Urinary bladder (tissue), 4 donors: ENCODE measurements around the gene SCUBE2. TPM values are rescaled to one million over a fixed set of nuclear protein-coding genes. Genes with fewer than 3 reads are reported as not detected.
"Not testable (repeated sequence)": the region's sequence is repeated elsewhere in the genome, so short reads cannot be mapped to it uniquely, and the experiment has no call there.

ENCODE experiments used
- DNase-seq: peaks from one replicate; pipeline ENCODE4 v3.0.0-alpha.2; 2015; ENCODE audit errors: extremely low spot score
- H3K27ac ChIP-seq: one replicate; pipeline ENCODE4 v1.5.1; 2013; ENCODE audit warnings: low read depth, mild to moderate bottlenecking, moderate library complexity
- H3K36me3 ChIP-seq: one replicate; pipeline ENCODE4 v1.6.1; 2013; ENCODE audit warnings: mild to moderate bottlenecking, moderate library complexity; ENCODE audit not compliant: insufficient read depth
- H3K4me1 ChIP-seq: one replicate; pipeline ENCODE4 v1.6.1; 2013; ENCODE audit warnings: mild to moderate bottlenecking, moderate library complexity; ENCODE audit not compliant: insufficient read depth
- H3K4me3 ChIP-seq: one replicate; pipeline ENCODE4 v1.5.1; 2013; ENCODE audit warnings: low read depth, low read length
- WGBS: extraction: QIAGEN DNeasy Blood & Tissue Kit; methylation state at CpG from one replicate; pipeline ENCODE4 v1.1.7; 2013; 5-methylcytosine and 5-hydroxymethylcytosine counted together
- polyA plus RNA-seq: library from polyadenylated mRNA; stranded (reverse); fragments of 200-250 nt; gene quantifications from one replicate; pipeline ENCODE4 v1.2.3, GENCODE V29; 2013
- small RNA-seq: library from RNA; depleted of rRNA; stranded (forward); fragments of <200 nt; gene quantifications from one replicate; pipeline ENCODE3, GENCODE V24; 2014
- total RNA-seq: library from RNA; depleted of rRNA; stranded (reverse); fragments of >200 nt; gene quantifications from one replicate; pipeline ENCODE4 v1.2.3, GENCODE V29; 2014
- donor health status: healthy with polysubstance abuse.
- donor health status: healthy.

Gene SCUBE2
- total and polyA plus RNA-seq, 2 donors: 24.5 to 121 TPM

DNA sequence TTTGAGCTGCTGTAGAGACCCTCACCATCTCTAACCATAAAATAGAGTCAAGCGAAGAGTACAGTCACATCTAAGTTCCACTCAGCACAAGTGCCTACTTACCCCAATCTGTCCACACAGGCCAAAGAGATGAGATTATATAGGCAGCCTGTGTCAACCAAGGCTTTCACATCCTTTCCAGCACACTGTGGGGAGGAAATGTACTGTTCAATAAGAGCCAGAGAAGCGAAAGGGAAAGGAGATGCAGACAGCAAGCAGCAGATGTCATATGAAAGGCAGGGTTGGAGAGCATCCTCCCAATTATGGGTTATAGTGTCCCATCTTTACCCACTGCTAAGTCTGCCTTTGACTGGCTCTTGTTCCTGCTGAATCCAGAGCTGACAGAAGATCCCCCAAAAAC, 104.0 kb downstream of the SCUBE2 start:
- DNase-seq: no peak
- H3K4me1 ChIP-seq: no peaks in the 10 kb centered on the region
- 87% methylated on average over 2 of the region's 2 CpGs for WGBS
- no peak overlapping the region for H3K27ac ChIP-seq
- H3K4me3 ChIP-seq: no peak overlapping the region
- no peaks in the 10 kb centered on the region for H3K36me3 ChIP-seq

DNA sequence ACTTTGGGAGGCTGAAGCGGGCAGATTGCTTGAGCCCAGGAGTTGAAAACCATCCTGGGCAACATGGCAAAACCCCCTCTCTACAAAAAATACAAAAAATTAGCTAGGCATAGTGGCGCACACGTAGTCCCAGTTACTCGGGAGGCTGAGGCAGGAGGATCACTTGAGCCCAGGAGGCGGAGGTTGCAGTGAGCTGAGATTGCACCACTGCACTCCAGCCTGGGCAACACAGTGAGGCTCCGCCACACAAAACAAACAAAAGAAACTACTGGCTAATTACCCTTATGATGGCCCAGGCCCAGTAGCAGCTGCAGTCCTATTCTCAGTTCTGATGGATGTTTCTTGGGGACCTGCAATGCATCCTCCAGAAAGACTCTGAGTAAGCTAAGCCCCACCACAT, 104.6 kb downstream of the SCUBE2 start:
- not testable (repeated sequence) for H3K36me3 ChIP-seq, DNase-seq, H3K4me3 ChIP-seq, H3K4me1 ChIP-seq, H3K27ac ChIP-seq
- 98% methylated on average over 6 of the region's 6 CpGs for WGBS

DNA sequence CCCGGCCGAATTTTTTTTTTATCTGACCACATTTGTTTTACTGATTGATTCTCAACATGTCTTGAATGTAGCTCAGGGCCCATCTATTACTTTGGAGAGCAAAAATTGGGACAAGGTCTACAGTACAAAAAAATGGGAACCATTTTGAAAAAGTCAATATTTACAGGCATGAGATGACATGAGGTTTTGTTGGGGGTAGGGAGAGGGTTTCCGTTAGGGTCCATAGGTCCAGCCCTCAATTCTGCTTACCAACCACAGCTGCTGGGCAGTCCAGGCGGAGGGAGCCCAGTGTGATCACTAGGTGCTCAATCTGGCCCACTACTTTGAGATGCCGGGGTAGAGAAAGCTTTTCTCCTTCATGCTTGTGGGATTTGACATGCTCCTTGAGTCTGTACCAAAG, 105.9 kb downstream of the SCUBE2 start:
- H3K27ac ChIP-seq: no peak overlapping the region
- H3K4me3 ChIP-seq: no peak overlapping the region
- no peaks in the 10 kb centered on the region for H3K4me1 ChIP-seq
- no peak for DNase-seq
- no peaks in the 10 kb centered on the region for H3K36me3 ChIP-seq
- 96% methylated on average over 5 of the region's 5 CpGs for WGBS

DNA sequence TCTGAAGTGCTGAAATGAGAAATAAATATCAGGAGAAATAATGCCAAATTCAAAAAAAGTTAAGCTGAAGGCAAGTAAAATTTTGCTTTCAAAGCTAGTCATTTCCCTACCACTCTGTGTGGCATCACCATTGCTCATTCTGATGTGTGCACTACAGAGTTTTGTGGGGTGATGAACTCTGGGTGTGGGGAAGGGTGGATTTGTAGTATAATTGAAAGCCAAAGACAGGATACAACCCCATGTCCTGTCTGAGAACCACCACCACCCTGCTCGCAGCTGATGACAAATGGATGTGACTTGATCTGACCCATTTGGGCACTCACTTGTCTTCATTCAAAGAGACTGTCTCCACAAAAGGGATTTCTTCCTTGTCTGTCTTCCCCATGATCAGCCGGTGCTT, 107.8 kb downstream of the SCUBE2 start:
- Histone ChIP-seq H3K36me3 (no peaks in the 10 kb centered on the region), H3K4me3 (no peak overlapping the region), H3K27ac (no peak overlapping the region), H3K4me1 (no peaks in the 10 kb centered on the region)
- 93% methylated on average over 2 of the region's 2 CpGs for WGBS
- no peak for DNase-seq

DNA sequence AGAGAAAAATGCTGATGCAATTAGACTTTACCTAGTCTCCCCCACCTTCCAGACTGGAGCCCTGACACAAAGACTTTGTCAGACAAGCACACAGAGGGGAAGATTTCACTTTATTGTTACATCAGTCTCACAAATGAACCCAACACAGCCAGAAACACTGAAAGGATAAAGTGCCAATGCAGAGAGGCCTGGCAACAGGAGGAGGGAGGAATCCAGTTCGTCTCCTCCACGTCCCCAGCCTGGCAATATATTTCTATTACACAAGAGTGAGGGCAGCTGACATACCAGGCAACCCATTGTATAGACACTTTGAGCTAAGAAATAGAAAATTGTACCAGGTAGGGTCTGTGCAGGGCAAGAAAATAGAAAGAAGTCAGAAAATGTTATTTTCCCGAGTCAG, 110.9 kb downstream of the SCUBE2 start:
- DNase-seq: no peak
- WGBS: 82% methylated on average over 3 of the region's 3 CpGs
- Histone ChIP-seq H3K4me3 (no peak overlapping the region), H3K36me3 (no peaks in the 10 kb centered on the region), H3K4me1 (no peaks in the 10 kb centered on the region), H3K27ac (no peak overlapping the region)

DNA sequence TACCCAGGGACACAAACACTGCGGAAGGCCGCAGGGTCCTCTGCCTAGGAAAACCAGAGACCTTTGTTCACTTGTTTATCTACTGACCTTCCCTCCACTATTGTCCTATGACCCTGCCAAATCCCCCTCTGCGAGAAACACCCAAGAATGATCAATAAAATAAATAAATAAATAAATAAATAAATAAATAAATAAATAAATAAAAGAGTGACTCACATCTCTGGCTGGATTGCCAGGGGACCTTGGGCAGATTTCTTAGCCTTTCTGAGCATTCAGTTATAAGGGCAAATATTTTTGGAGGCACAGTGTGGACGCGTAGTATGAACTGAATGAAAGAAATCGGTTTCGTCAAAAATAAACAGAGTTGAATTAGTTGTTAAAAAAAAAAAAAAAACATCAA, 112.0 kb downstream of the SCUBE2 start:
- H3K4me1 ChIP-seq, H3K27ac ChIP-seq, H3K4me3 ChIP-seq, H3K36me3 ChIP-seq, DNase-seq: not testable (repeated sequence)
- WGBS: 83% methylated on average over 5 of the region's 7 CpGs

DNA sequence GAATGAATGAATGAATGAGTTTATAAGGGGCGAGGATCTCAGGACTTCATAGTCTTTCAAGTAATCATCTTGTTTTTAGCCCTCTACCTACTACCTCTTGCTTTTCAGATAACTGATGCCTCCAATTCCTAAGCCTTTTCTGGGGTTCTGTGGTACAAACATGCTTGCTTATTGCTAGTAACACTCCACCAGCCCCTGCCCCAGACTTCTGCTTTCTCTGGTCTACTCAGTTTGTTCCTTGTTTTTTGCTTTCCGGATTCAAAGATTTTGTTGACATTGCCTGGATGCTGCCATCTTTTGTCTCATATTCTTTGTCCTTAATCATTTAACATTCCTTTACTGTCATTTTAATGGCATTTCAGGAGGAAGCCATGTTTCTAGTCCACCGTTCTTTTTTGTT, 118.3 kb downstream of the SCUBE2 start:
- DNase-seq: no peak
- Histone ChIP-seq H3K27ac (no peak overlapping the region), H3K36me3 (no peaks in the 10 kb centered on the region), H3K4me3 (no peak overlapping the region), H3K4me1 (no peaks in the 10 kb centered on the region)
- WGBS: 76% methylated on average over 3 of the region's 3 CpGs

DNA sequence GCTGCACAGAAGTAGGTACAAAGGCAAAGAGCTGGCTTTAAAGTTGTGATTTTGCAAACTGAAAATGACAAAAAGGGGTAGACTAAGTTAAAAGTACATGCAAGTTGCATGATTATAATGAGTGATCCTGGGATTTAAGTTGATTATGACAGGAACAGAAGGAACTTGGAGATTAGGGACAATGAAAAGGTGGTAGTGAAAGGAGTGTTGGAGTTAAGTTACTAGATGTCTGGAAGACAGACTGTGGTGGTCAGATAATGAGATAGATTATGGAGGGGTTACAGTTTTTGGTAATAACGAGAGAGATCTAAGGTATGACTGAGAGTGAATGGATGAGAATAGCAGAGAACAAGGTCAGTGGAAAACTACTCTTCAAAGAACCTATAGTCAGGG, 119.5 kb downstream of the SCUBE2 start:
- DNase-seq: no peak
- no peak overlapping the region for H3K4me3 ChIP-seq
- H3K27ac ChIP-seq: no peak overlapping the region
- no peaks in the 10 kb centered on the region for H3K4me1 ChIP-seq
- H3K36me3 ChIP-seq: no peaks in the 10 kb centered on the region
- 73% methylated on average over 1 of the region's 1 CpG for WGBS

DNA sequence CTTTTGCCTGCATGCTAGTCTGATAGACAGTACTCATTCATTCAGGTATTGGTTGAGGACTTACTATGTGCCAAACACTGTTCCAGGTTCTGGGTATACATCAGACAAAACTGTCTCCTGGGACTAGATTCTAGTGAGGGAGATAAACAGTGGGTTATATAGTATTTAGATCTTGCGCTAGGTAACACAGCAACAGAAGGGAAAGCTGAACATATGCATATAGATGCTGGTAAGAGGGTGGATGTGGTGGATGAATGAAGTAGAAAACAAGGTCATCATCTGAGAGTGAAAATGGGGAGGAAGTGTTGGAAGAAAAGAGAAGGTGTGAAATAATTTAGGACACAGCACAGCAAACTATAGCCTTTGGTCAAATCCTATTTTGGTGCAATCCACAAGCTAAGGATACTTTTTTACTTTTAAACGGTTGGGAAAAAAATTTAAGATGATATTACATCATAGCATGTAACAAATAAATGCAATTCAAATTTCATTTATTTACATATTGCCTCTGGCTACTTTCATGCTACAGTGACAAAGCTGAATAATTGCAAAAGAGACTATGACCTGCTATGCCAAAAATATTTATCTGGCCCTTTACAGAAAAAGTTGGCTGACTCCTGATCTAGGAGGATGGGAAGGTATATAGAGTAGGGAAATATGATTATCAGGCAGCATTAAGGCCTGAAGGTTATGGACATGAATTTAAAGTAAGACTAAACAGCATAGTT, 120.0 kb downstream of the SCUBE2 start:
- no peak overlapping the region for H3K4me3 ChIP-seq
- no peaks in the 10 kb centered on the region for H3K4me1 ChIP-seq
- H3K27ac ChIP-seq: no peak overlapping the region
- no peak for DNase-seq
- 84% methylated on average over 2 of the region's 2 CpGs for WGBS
- H3K36me3 ChIP-seq: no peaks in the 10 kb centered on the region

Small RNAs within 50 kb of the gene (small RNA-seq; reads per million reads assigned to genes)
- gene MIR5691: 0.12 reads per million

Other genes with a start within 250 kb of the SCUBE2 start
- gene AKIP1, start 180.4 kb downstream of the SCUBE2 start, total RNA-seq: 18.7 TPM
- 30.7 TPM for gene AKIP1, start 180.4 kb downstream of the SCUBE2 start, polyA plus RNA-seq
- not detected for gene C11orf16, start 158.7 kb downstream of the SCUBE2 start, total RNA-seq
- not detected for gene C11orf16, start 158.7 kb downstream of the SCUBE2 start, polyA plus RNA-seq
- not detected for gene ASCL3, start 148.6 kb downstream of the SCUBE2 start, total RNA-seq
- gene ASCL3, start 148.6 kb downstream of the SCUBE2 start, polyA plus RNA-seq: not detected
- gene TMEM9B, start 127.2 kb downstream of the SCUBE2 start, total RNA-seq: 30.0 TPM
- 27.3 TPM for gene TMEM9B, start 127.2 kb downstream of the SCUBE2 start, polyA plus RNA-seq
- gene NRIP3, start 87.6 kb downstream of the SCUBE2 start, total RNA-seq: 3.1 TPM
- gene NRIP3, start 87.6 kb downstream of the SCUBE2 start, polyA plus RNA-seq: 2.1 TPM
- 178 TPM for gene DENND5A, start 173.8 kb upstream of the SCUBE2 start, total RNA-seq
- 74.7 TPM for gene DENND5A, start 173.8 kb upstream of the SCUBE2 start, polyA plus RNA-seq
- 51.0 TPM for gene TMEM41B, start 223.0 kb upstream of the SCUBE2 start, total RNA-seq
- 9.1 TPM for gene TMEM41B, start 223.0 kb upstream of the SCUBE2 start, polyA plus RNA-seq